GM18520 (cell line): Measurements from ENCODE around the gene ALDOB.

ENCODE experiments used
- ATAC-seq: cut with Tn5 transposase; IDR thresholded peaks from one replicate; pipeline ENCODE4 v1.9.1; 2021; ENCODE audit not compliant: unreplicated experiment

Gene ALDOB

GRCh38 chr9:101427957-101428655 is 7.5 kb downstream of the ALDOB start:
- peak; percentile 73 for ATAC-seq

GRCh38 chr9:101427358-101427757 is 8.2 kb downstream of the ALDOB start:
- no peak for ATAC-seq

GRCh38 chr9:101421653-101422065 is 13.9 kb downstream of the ALDOB start:
- no peak for ATAC-seq

- no peak for ATAC-seq
Observed at GRCh38 chr9:101419863-101420262, 15.7 kb downstream of the ALDOB start.

GRCh38 chr9:101418518-101419430 is 16.8 kb downstream of the ALDOB start:
- ATAC-seq = no peak

- ATAC-seq = no peak
Observed at GRCh38 chr9:101417977-101418376, 17.6 kb downstream of the ALDOB start.

GRCh38 chr9:101417389-101417788 is 18.2 kb downstream of the ALDOB start:
- no peak for ATAC-seq

- ATAC-seq = no peak
Observed at GRCh38 chr9:101415578-101415977, 20.0 kb downstream of the ALDOB start.

- ATAC-seq = no peak
Observed at GRCh38 chr9:101414839-101415238, 20.7 kb downstream of the ALDOB start.

GRCh38 chr9:101409079-101409477 is 26.5 kb downstream of the ALDOB start:
- no peak for ATAC-seq

- ATAC-seq = no peak
Observed at GRCh38 chr9:101408374-101409078, 27.0 kb downstream of the ALDOB start.

GRCh38 chr9:101403516-101404285 is 31.9 kb downstream of the ALDOB start:
- no peak for ATAC-seq

- ATAC-seq = no peak
Observed at GRCh38 chr9:101400120-101400519, 35.5 kb downstream of the ALDOB start.

GRCh38 chr9:101399643-101399970 is 36.0 kb downstream of the ALDOB start:
- no peak for ATAC-seq

- no peak for ATAC-seq
Observed at GRCh38 chr9:101398930-101399642, 36.5 kb downstream of the ALDOB start.

- peak; percentile 99 for ATAC-seq
Observed at GRCh38 chr9:101398068-101398929, 37.3 kb downstream of the ALDOB start, which contains the start of the genes MRPL50 and ZNF189. TSS of gene MRPL50 (minus strand) at chr9:101398618. CDS start at chr9:101398592, 26 bp downstream. TSS of gene ZNF189 (plus strand) at chr9:101398851. CDS start at chr9:101399157, 306 bp downstream.

- ATAC-seq = no peak
Observed at GRCh38 chr9:101397746-101398067, 37.9 kb downstream of the ALDOB start.

GRCh38 chr9:101394687-101395086 is 40.9 kb downstream of the ALDOB start:
- ATAC-seq = no peak

GRCh38 chr9:101393135-101393534 is 42.4 kb downstream of the ALDOB start:
- no peak for ATAC-seq
